SKM-1 treated with dmso at 0.1 percent for 144 hours (cell line): ENCODE data around the gene AKAP13.

ENCODE experiments used
- DNase-seq: peaks from one replicate; lab custom pipeline; 2025; ENCODE audit not compliant: unreplicated experiment; lab: John Stamatoyannopoulos, UW

AKAP13 gene

DNA sequence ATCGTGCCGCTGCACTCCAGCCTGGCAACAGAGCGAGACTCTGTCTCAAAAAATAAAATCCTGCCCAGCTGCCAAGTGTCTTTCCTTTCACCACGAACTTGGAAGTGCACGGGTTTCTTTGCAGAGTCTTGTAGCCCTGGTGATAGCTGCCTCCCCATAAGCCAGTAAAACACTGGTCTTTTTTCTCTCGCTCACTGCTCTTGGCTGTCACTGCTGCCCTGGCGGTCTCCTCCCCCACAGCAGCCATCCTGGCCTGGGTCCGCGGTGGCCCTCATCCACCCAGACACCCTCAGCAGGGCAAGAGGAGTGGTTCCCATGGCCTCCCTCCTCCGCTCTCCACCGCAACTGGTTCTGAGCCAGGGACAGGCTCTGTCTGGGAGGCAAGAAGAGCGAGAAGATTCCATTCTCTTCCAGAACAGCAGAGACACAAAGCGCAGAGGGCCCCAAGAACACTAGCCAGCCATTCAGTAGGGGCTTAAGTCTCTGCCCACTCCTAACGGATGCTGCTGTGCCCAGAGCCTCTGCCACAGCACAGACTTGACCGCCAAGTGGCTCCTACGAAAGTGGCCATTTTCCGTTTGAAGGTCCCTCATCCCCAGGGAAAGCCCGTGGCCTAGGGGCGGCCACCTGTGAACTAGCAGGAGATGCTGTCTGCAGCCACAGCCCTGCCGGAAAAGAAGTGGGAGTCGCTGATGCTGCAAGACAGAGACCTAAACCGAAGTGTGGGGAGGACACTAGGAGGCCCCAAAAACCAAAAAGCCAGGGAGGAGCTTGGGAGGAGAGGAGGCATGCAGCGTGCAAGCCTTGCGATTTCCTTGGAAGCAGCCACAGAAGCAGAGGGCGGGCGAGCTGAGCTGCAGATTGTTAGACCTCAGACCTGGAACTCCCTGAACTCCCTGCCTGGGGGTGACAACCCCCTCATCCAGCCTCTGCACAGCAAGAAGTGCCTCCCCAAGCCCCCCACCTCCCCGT lies 370.2 kb downstream of the AKAP13 start:
- DNase-seq = no peak

DNA sequence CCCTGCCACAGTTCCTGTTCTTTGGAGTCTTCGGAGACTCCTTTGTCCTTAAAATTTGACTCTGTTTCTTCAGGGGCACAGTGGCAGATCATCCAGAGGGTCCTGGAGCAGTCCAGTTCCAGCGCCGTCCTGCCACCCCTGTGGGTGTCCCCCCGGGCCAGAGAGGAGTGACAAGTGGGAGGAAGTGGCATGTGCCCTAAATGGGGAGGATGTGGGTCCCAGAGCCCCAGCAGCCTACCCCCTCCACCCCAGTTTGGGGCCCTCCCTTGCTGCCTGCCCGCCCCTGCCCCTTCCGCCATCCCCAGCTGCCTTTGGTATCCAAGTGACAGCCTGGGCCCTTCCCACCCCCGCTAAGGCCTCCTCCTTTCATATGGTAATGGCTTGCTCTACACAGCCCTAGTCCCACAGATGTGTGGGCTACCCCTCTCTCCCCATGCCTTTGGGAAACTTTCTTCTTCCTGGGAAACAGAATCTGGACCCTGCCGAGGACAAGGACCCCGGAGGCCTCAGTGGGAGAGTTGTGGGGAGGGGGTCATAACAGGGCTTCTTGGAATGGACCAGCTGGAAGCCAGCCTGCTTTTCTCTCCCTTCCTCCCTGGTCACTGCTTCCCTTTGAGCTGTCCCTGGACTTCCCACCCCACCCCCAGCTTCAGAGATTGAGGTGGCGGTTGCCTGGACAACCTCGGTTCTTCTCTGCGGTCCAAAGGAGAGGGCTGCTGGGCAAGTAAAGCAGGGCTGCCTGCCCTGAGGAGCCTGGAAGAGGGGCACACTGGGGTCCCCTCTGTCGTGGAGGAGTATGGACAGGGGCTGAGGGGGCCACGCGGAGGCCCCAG lies 371.1 kb downstream of the AKAP13 start:
- DNase-seq = no peak

DNA sequence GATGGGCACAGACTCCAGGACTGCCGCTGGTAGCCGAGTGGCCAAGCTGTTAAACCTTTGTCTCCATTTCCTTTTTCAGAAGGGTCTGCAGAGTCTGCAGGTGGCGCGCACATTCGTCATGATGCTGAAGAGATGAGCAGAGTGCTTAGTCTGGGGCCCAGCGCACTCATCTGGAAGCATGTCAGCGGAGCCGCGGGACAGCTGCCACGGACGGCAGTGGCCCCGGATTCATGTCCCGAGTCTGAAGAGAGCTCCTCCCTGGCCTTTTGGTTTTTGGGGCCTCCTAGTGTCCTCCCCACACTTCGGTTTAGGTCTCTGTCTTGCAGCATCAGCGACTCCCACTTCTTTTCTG lies 371.7 kb downstream of the AKAP13 start:
- DNase-seq = no peak

DNA sequence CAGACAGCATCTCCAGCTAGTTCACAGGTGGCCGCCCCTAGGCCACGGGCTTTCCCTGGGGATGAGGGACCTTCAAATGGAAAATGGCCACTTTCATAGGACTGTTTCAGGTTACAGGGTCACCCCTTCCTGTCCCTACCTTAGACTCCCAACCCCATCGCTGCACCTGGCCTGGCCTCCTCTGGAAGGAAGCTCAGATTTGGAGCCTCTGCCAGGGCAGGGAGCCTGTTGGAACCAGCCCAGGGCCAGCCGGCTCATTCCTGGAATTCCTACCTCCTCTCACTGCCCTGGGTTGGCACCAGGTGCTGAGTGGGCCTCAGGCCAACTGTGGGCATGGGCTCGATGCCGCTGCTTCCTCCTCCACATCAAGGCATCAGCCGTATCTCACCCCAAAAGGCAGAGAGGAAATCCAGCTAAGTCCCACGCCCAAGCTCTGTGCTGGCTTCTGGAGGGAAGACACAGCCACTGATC lies 372.1 kb downstream of the AKAP13 start:
- no peak for DNase-seq

DNA sequence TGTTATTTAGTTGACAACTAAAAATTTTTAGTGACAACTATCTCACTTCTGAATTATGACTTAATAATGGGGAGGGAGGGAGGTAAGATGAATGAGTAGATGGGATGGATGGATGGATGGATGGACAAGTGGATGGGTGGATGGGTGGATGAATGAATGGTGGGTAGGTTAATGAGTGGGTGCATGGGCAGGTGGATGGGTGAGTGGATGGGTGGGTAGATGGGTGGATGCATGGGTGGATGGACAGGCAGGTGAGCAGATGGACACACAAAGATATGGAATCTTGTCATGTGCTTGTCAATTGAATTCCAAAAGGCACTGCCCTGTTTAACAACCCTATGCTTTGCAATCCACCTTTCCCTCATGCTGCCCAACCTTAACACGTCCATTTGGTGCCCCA lies 372.9 kb downstream of the AKAP13 start:
- DNase-seq = no peak

DNA sequence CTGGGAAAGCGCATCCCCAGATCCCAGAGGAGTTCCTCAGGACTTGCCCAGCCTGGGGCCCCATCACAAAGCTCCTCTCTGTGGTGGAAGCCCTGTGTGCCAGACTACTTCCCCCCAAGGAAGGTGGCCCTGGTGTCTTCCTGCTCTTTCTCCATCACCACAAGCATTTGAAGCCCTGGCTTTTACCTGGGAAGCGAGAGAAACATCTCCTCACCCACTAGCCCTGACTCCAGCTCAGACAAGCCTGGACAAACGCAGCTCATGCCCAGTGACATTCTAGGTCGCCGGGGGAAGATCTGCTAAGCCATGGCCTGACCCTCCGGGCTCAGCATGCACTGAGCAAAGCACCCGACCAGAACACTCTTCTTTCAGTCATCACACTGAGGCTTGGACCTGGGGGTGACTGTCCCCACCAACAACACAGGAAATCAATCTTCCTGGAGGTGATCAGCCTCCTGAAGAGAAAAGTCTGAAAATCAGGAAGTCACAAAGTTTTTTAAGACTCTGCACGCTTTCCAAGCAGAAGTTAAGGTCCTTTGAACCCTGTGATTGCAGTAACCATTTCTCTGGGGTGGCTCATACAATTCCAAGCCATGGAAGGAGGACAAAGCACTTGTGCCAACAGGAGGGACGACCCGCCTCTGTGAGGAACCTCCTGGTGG lies 373.5 kb downstream of the AKAP13 start:
- DNase-seq = peak; percentile 40

DNA sequence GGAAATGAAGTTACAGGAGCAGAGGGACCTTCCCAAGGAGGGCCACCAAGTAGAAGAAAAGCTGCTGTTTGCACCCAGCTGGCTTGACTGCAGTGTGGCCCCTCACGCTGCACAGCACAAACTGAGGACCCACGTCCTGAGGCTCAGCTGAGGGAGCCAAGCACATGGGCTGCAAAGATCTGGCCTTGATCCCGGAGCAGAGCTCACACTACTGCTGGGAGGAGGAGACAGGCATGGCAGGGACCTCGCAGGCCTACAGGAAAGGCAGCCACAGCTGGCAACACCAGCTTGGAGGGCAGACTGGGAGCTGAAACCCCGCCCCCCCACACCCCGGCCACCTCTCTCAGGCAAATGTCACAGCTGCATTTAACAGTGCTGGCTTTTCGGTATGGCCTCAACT lies 374.6 kb downstream of the AKAP13 start:
- DNase-seq = no peak

DNA sequence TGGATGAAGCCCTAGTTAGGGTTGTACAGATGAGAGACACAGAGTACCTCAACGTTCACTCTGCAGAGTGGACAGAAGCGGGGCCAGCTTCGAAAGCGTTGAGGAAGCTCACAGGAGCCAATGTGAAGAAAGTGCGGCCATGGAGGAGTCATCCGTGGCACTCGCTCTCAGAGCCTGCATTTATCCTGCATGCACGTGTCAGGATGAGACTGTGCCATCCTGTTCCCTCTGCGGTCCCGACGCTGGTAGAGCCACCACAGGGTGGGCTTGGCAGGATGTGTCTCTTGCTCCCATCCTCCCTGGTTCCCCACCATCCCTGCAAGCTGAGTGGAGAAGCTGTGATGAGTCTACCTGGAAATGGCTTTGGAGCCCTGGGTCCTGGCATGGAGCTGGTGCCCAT lies 375.1 kb downstream of the AKAP13 start:
- DNase-seq = no peak

DNA sequence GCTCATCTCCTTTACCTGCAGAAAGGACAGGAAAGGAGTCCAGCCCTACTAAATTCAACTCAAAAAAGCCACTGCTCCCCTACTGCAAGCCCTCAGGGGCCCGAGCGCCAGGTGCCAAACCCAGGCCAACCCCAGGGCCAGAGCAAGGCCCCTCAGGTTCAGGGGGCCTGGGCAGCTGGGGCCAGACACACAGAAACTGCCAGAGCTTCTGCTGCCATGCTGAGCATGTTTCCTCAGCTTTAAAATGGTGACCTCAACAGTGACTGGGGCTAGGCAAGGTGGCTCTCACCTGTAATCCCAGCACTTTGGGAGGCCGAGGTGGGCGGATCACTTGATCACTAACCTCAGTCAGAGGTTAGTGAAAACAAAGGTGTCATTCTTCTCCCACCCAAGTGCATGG lies 375.5 kb downstream of the AKAP13 start:
- no peak for DNase-seq

DNA sequence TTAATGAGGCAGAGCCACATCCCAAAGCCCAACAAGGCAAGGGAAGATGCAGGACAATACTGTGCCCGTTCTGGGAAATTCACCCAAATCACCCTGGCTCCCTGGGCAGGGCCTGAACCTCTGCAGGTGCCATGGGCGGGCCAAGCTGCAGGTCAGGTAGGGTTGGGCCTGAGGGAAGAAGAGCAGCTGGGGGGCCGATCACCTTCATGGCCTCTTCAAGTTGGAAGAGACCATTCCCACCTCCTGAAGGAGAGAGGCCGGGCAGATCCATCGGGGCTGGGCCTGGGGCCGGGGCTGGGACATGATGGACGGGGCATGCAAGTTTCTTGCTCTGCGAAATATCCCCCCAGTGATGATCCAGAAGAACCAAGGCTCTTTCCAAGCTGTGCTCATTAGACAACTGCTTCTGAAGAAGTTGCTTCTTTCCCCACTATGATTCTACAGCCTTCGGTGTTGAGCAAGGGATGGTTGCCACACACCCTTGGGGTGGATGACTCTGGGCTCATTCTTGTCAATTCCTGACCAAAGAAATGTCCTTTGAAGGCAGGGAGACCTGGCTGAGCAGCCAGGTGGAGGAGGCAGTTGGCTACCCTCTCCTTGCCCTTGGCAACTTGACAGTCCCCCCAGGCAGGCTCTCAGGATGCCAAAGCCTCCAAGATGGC lies 376.1 kb downstream of the AKAP13 start:
- DNase-seq = peak; percentile 44

DNA sequence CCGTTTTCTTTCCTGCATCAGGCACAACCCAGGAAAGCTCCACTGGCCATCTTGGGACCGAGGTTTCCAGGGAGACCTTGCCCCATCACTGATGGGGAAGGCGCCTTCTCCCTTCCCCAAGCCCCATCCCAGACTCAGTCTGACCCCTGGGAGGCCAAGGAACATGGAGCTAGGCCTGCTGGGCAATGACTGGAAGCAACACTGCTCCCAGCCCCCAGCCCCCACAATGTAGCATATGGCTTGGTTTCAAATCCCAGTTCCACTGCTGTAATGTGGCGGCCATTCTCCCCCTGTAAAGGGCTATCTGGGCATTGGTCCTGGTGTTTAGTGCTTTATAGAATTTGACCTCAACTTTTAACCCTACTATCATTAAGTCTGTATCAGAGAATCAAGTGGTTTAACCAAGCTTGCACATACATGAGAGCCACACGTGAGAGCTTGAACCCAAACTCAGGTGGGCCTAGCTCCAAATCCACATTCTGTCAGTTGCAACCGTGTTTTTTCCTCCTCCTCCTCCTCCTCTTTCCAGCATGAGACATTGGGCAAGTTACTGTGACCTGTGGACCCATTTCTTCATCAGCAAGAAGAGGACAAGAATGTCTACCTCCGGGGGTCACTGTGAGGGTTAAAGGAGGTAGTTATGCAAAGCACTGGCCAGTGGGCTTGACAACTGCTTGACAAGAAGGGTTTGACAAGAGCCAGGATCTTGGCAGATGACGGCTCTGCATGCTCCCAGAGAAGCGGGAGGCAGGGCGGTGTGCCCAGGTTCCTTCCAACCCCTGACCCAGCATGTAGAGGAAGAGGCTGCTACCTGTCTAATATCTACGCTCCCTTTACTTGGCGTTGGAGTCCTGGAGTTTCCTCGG lies 376.9 kb downstream of the AKAP13 start:
- DNase-seq = no peak

DNA sequence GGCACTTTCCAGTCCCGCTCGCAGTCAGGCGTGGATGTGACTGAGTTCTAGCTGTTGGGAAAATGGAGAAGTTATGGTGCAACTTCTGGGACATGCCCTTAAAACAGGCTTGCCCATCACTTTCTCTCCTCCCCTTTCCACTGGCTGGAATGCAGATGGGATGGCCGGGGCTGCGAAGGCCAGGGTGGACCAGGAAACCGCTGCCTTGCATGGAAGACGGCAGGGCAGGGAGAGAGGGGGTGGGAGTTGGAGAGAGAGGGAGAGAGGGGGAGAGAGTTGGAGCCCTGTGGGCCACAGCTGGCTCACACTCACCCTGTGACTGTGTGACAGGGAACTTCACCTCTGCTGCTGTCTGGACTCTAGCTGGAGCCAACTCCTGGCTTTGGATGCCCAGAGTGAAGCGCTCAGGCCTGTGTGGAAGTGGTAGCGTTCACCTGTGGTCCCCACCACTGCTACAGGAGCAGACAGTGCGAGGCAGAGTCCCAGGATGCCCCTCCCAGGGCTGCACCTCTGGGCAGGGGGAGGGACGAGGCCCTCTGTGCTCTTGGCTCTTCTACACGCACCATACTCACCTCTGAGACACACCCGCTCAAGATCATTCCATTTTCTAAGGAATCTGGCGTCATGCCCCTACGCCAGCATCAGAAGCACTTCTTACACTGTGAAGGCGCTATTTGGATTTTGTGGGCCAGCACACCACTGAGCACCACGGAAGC lies 377.7 kb downstream of the AKAP13 start:
- DNase-seq = no peak

DNA sequence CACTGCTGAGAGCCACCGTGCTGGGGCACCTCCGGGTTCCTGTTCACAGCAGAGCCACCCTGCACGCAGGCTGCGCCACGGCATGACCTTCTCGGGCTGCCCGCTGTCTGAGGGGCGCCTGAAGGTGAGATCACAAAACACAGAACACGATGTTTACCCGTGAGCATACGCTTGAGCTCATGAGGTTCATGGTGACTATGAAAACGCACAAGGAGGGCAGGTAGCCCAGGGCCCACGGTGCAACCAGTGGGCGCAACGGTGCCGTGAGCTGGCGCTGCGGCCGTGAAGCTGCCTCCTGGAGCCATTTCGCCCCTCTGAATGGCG lies 378.2 kb downstream of the AKAP13 start:
- no peak for DNase-seq

DNA sequence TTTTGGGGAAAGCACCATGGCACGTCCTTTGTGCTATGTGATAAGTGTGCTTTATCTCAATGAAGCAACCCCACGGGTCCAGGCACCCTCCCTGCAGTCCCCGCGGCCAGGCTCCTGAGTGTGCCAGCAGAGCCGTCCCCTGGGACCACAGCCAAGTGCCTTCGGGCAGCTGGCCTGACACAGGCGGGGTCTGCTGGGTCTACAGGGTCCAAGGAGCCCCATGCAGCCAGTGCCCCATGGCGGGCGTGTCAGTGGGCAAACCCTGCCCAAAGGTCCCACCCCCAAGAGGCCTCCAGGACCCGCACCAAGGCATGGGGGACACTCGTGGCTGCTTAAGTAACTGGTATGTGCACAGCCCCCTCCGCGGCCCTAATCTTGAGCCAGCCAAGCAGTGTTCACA lies 379.0 kb downstream of the AKAP13 start:
- no peak for DNase-seq

DNA sequence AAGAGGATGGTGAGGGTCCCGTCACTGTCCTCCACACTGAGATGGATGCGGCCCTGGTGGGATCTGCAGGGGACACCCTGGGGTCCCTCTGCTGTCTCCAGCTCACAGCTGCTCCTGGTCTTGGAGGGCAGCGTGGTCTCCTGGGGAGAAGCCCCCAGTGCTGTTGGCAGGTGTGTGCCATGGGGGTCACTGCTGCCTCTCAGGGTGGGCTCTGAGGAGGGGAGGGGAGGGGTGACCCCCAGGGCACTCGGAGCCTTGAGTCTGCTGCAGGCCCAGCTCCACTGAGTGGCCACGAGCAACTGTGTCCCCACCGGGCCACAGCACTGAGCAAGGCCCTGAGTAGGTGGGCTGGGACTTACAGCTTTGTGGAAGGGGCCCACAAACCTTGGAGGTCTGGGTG lies 379.6 kb downstream of the AKAP13 start:
- no peak for DNase-seq

DNA sequence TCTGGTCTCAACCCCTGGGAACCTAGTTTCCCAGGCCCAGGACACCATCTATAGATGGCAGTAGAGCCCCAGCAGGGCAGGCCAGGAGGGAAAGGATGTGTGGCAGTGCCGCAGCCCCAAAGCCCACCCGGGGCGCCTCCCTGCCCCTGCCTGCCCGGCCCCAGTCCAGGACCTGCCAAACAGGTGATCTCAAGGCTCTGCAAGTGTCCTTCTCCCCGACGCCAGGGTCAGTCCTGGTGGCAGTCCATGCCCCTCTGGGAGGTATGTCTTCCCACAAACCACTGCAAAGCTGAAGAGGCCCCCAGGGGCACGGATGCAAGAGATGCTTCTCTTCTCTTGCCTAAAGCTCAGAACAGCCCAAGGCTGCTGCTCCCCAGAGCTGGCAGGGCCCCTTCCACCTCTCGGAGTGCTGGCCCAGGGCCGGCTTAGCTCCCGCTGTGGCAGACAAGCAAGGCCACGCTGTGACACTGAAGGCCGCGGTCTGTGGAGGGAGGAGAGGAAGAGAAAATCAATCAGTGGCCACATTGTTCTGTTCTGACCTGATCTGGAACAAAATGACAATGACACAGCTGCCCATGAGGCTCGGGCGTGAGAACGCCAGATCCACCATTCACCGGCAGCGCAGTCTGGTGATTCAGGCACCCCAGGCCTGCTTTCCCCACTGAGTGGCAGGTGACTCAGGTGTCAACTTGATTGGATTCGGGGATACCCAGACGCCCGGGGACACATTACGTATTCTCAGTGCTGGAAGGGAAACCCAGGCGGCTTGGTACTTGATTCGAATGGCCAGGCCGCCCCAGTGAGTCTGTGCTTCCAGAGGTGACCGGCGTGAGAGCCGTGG lies 380.3 kb downstream of the AKAP13 start:
- DNase-seq = no peak

DNA sequence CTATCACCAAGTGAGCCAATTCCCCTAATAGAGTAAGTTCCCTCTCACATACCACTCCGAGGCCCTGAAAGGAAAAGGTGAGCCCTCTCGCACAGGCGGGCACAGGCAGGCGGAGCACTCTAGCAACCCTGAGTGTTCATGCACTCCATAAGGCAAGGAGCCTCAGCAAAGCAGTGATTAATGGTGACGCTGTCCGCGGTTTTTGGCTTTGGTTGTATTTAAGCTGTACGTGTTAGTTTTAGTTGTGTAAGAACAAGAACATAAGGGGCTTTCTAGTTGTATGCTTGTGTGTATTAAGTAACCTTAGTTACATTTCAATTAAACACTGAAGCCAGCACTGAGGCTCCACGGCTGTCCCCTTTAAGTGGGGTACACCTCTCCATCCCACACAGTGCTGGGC lies 381.2 kb downstream of the AKAP13 start:
- DNase-seq = no peak

DNA sequence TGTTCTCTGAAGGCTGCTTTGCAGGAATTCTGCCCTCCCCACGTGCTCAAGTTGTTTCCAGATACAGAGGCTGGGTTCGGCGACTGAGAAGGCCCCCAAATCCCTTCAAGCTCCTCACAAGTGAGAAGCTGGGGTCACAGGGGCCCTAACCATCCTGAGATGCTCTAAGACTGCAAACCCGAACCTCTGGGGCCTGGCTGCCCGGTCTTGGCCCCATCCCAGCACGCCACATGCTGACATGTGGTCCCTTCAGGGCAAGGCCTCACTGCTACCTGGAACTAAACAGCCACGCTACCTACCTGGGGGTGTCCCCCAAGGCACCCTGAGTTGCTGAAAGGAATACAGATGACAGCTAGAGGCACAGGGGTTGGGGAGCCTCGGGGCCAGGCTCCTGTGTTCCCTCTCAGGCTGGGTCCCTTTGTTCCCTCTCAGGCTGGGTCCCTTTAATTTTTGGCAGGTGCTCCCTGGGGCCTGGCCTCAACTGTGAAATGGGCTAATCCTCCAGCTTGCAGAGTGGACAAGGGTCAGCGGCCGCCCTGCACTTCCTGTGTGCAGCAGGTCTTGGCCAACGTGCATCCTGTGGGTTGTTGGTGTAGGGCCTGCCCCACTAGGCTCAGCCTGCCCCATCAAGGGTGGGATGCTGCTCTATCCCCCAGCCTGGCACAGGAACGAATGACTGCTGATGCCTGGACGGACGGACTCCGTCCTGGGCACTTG lies 381.8 kb downstream of the AKAP13 start:
- DNase-seq = no peak
